ENCODE data around the gene KNSTRN.

- TF ChIP-seq POLR2A (IDR thresholded peaks at IDR 0.05; ENCODE audit: low read depth, low read length) (no peak), POLR2AphosphoS5 (IDR thresholded peaks at IDR 0.05; ENCODE audit: low read depth, low read length) (no peak), TAF1 (IDR thresholded peaks at IDR 0.05; ENCODE audit: low read depth, low read length) (no peak), POU2F2 (IDR thresholded peaks at IDR 0.05; ENCODE audit: low read depth, low read length) (no peak), SPI1 (IDR thresholded peaks at IDR 0.05; ENCODE audit: low read depth, low read length) (no peak), PAX5 (IDR thresholded peaks at IDR 0.05; ENCODE audit: insufficient read depth, low read length, severe bottlenecking) (no peak)
These were observed 14.6 kb upstream of the KNSTRN start for GRCh38 chr15:40367686-40368611.
